ENCODE data around the gene SLC34A2. TPM values are rescaled to one million over a fixed set of nuclear protein-coding genes. Genes with fewer than 3 reads are reported as not detected.

Gene SLC34A2
- total and polyA plus RNA-seq, 2 of the 8 experiments (the other 6 are each of a cell fraction or from before 2014, with no cell fraction given): 2.2 to 2.9 TPM

DNA sequence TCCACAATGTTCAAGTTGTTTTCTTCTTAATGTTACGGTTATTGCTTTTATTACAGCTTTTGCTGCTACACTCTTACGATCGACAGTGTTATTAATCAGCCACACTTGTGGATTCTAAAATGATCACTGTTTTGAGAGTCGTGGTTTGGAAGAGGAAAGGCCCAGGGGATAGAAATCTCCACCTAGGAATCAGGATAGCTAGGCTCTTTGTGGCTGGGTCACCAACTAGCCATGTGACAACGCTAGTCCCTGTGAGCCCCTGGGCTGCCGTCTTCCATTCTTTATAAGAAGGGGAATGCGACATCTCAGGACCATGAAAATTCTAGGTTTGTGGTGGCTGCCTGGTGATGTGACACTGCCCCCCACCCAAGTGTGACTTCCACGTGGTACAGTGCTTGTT is 380 bp downstream of the SLC34A2 start:
- H4K91ac ChIP-seq (replicated peaks; ENCODE audit: insufficient read length, low read length): no peak overlapping the region
- H3K79me1 ChIP-seq (ENCODE audit: low read depth, low read length): no peaks in the 10 kb centered on the region
- H3K56ac ChIP-seq (replicated peaks; ENCODE audit: insufficient read length, low read depth, low read length): no peak overlapping the region
- no peak overlapping the region for H4K5ac ChIP-seq (ENCODE audit: insufficient read length, low read depth, low read length)
- H4K20me1 ChIP-seq (replicated peaks in 1 of 2; ENCODE audit: control insufficient read depth in 1 of 2, insufficient read depth in 2 of 2, low read length in 2 of 2): no peaks in the 10 kb centered on the region
- peak overlapping the region; percentile 99 for H2BK12ac ChIP-seq (ENCODE audit: low read depth, low read length)
- H2BK120ac ChIP-seq (replicated peaks; ENCODE audit: low read depth, low read length): no peak overlapping the region
- TF ChIP-seq KDM5A (IDR thresholded peaks at IDR 0.05; ENCODE audit: low read length) (no peak), GABPA (IDR thresholded peaks at IDR 0.05; ENCODE audit: borderline replicate concordance, insufficient read depth, low read length) (no peak), RXRA (IDR thresholded peaks at IDR 0.05; ENCODE audit: insufficient read depth, low read depth, low read length) (no peak), SIX5 (IDR thresholded peaks at IDR 0.05; ENCODE audit: low read depth, low read length) (no peak), POLR2AphosphoS5 (IDR thresholded peaks at IDR 0.05; ENCODE audit: low read depth, low read length) (no peak), MAFK (IDR thresholded peaks at IDR 0.05; ENCODE audit: low read depth, low read length) (no peak), TAF7 (optimal IDR thresholded peaks at IDR 0.05; ENCODE audit: borderline replicate concordance, low read depth, low read length) (no peak), BCL11A (IDR thresholded peaks at IDR 0.05; ENCODE audit: low read depth in 2 of 2, low read length in 2 of 2) (no peak), TEAD4 (IDR thresholded peaks at IDR 0.05; ENCODE audit: low read depth, low read length) (no peak), SAP30 (IDR thresholded peaks at IDR 0.05; ENCODE audit: insufficient read depth, insufficient replicate concordance, low read length) (no peak)
- H3K4me3 ChIP-seq (ENCODE audit: extremely low read depth in 1 of 4, insufficient read depth in 2 of 4, low read depth in 3 of 4, low read length in 4 of 4): peak overlapping the region in 3 of 4 experiments; percentile 37 to 58 (median 40); a peak in 5 of 8 replicates
- no peak overlapping the region for H3K9ac ChIP-seq (replicated peaks in 1 of 4; ENCODE audit: extremely low read depth in 1 of 4, low read depth in 3 of 4, low read length in 3 of 4)
- H3K18ac ChIP-seq (ENCODE audit: extremely low read depth, low read length): no peak overlapping the region
- no peak overlapping the region for H3K27ac ChIP-seq (ENCODE audit: low read depth, low read length)
- peaks cover 14 to 28% (median 18%) of the 10 kb centered on the region in 4 experiments for H3K4me1 ChIP-seq (replicated peaks in 1 of 4; ENCODE audit: control insufficient read depth in 3 of 4, insufficient read depth in 4 of 4, low read length in 3 of 4)
- H3K27me3 ChIP-seq (replicated peaks in 1 of 4; ENCODE audit: control insufficient read depth in 3 of 4, extremely low read depth in 1 of 4, insufficient read depth in 3 of 4, low read length in 3 of 4): peaks cover 1 to 36% (median 34%) of the 10 kb centered on the region in 4 experiments
- 0 out of 2 replicates have a peak overlapping the region, but pooled peaks have one; percentile 30 for H2AK5ac ChIP-seq (ENCODE audit: low read depth, low read length)
- ChIA-PET CTCF (ENCODE audit: partially characterized antibody) (interaction anchor here (0.7 to 3.0 kb wide), 4 partner anchors 11 to 208 kb away, joined by 3 to 11 read pairs (median 6); no protein-coding TSS in a partner anchor), POLR2A (ENCODE audit: partially characterized antibody) (interaction anchor here (0.7 to 2.4 kb wide), 12 partner anchors 8 to 373 kb away, joined by 3 to 14 read pairs (median 4); partner anchors contain the start of gene ANAPC4)
- DNase-seq (ENCODE audit: low read depth in 1 of 2, low spot score in 2 of 2): no peak
- no peak overlapping the region for H3K23ac ChIP-seq (ENCODE audit: insufficient read length)
- no peak overlapping the region for H2BK15ac ChIP-seq (ENCODE audit: low read length)
- H3K23me2 ChIP-seq (ENCODE audit: low read depth, low read length): peaks cover 7% of the 10 kb centered on the region; the same call in 1 of the 2 replicates
- H3K36me3 ChIP-seq (ENCODE audit: control insufficient read depth in 2 of 4, insufficient read depth in 4 of 4, low read length in 3 of 4): no peaks in the 10 kb centered on the region
- WGBS, 2 experiments (ENCODE audit: extremely low coverage in 1 of 2, insufficient coverage in 1 of 2, insufficient read length in 1 of 2, insufficient replicate concordance in 2 of 2, low coverage in 1 of 2, low lambda C conversion rate in 2 of 2, missing lambda C conversion rate in 1 of 2): 53% methylated on average over 8 of the region's 8 CpGs; no CpG with 5 or more reads in 1 of the 2 experiments
- H3K9me3 ChIP-seq (ENCODE audit: insufficient read depth in 2 of 2, low read depth in 1 of 2, low read length in 1 of 2): no peaks in the 10 kb centered on the region
- H3K4ac ChIP-seq (replicated peaks; ENCODE audit: insufficient read length, low read depth, low read length): no peak overlapping the region
- H3K14ac ChIP-seq (ENCODE audit: insufficient read length): no peak overlapping the region
- H2BK5ac ChIP-seq (ENCODE audit: low read depth, low read length): 0 out of 2 replicates have a peak overlapping the region, but pooled peaks have one; percentile 9
- 0 out of 2 replicates have a peak overlapping the region, but pooled peaks have one; percentile 23 for H2AFZ ChIP-seq (ENCODE audit: low read length)
- H2BK20ac ChIP-seq (ENCODE audit: low read length): peak overlapping the region; percentile 68; the same call in 1 of the 2 replicates
- peak; percentile 39 for FAIRE-seq
- H4K8ac ChIP-seq (ENCODE audit: extremely low read depth, insufficient read depth, low read length): no peak overlapping the region
- H3K4me2 ChIP-seq (ENCODE audit: insufficient read depth in 1 of 2, low read depth in 2 of 2, low read length in 2 of 2): peak overlapping the region; percentile 70 to 82
- H3K79me2 ChIP-seq (ENCODE audit: control insufficient read depth in 1 of 2, insufficient read depth in 2 of 2, low read length in 2 of 2): no peaks in the 10 kb centered on the region

Data from H1 (cell line).